Uterus (tissue), 4 donors: ENCODE measurements around the gene TXNRD3. TPM values are rescaled to one million over a fixed set of nuclear protein-coding genes. Genes with fewer than 3 reads are reported as not detected.

Source experiments
- DNase-seq, 2 donors: peaks; one replicate each; pipeline ENCODE4 v3.0.0-alpha.2; 2019 to 2020
- H3K27ac ChIP-seq, 2 donors: fragments of 200-600 bp; sonication (generic); 1 replicate in 1 of 2; 2 replicates in 1 of 2; pipeline ENCODE4 v1.5.1; 2016 to 2018
- H3K27me3 ChIP-seq, 2 donors: fragments of 200-600 bp; sonication (generic); one replicate each; pipeline ENCODE4 v1.5.1; 2018 to 2019; ENCODE audit warnings: control low read depth in 1 of 2
- H3K36me3 ChIP-seq, 2 donors: fragments of 200-600 bp; sonication (generic); one replicate each; pipeline ENCODE4 v1.5.1; 2019; ENCODE audit warnings: control low read depth in 1 of 2
- H3K4me1 ChIP-seq, 2 donors: fragments of 200-600 bp; sonication (generic); one replicate each; pipeline ENCODE4 v1.5.1; 2018 to 2019; ENCODE audit warnings: control low read depth in 1 of 2
- H3K4me3 ChIP-seq, 2 donors: fragments of 200-600 bp; sonication (generic); 1 replicate in 1 of 2; 2 replicates in 1 of 2; pipeline ENCODE4 v1.5.1; 2018 to 2019; ENCODE audit warnings: mild to moderate bottlenecking in 1 of 2
- H3K9me3 ChIP-seq, 2 donors: fragments of 200-600 bp; sonication (generic); one replicate each; pipeline ENCODE4 v1.5.1; 2019; ENCODE audit warnings: control low read depth in 1 of 2
- POLR2A ChIP-seq, 2 donors: fragments of 450-650 bp; IDR thresholded peaks; one replicate each; pipeline ENCODE4 v1.6.1; 2016; ENCODE audit warnings: antibody characterized with exemption in 2 of 2, mild to moderate bottlenecking in 1 of 2, moderate library complexity in 1 of 2
- intact Hi-C: fragments of 100-400 bp; cut with DNase I; formaldehyde crosslinking; loops from one replicate; pipeline ENCODE4 v1.15.1; 2023; ENCODE audit warnings: low total_unique reads
- total RNA-seq, 4 donors: library from RNA; depleted of rRNA in 3 of 4; stranded (reverse); fragments of >200 nt in 3 of 4; gene quantifications; one replicate each; pipeline versions ENCODE4 v1.1.0 to v1.2.4, GENCODE V29; 2014 to 2023
- TF ChIP-seq, protein P1 (sequence below), 4 experiments: fragments of 200-600 bp in 2 of 4; fragments of 450-650 bp in 2 of 4; sonication (generic) in 2 of 4; IDR thresholded peaks; one replicate each; pipeline ENCODE4 v1.5.1; 2016 to 2019; ENCODE audit warnings: antibody characterized with exemption in 4 of 4, mild to moderate bottlenecking in 2 of 4, moderate library complexity in 1 of 4
- donor health status: DM: yes; HTN: yes; CAD: no.

The TXNRD3 gene
- total RNA-seq, 4 donors from 2014 or later, result 13.8 to 31.2 (median 17.8) TPM

DNA sequence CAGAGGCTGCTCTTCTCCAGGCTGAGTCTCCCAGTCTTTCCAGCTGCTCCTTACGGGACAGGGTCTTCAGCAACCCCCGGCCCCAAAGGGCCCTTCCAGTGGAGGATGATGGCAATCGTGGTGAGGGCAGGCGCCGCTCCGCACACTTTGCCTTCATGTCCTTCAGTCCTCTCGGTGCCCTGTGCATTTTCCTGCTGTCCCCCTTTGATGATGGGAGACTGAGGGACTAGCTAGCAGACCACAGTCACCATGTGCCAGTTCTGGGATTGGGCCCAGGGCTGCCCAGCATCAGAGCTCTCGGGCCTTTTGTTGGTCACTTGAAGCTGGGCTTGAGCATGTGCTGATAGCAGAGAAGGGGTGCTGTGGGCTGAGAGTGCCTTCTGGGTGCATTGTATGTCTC is 8.8 kb upstream of the TXNRD3 start:
- Histone ChIP-seq H3K36me3 (no peaks in the 10 kb centered on the region), H3K4me1 (no peaks in the 10 kb centered on the region), H3K9me3 (no peaks in the 10 kb centered on the region), H3K27ac (no peak overlapping the region), H3K4me3 (no peak overlapping the region), H3K27me3 (no peaks in the 10 kb centered on the region)
- no peak for TF ChIP-seq POLR2A (IDR thresholded peaks at IDR 0.05)
- TF ChIP-seq, protein P1, sequence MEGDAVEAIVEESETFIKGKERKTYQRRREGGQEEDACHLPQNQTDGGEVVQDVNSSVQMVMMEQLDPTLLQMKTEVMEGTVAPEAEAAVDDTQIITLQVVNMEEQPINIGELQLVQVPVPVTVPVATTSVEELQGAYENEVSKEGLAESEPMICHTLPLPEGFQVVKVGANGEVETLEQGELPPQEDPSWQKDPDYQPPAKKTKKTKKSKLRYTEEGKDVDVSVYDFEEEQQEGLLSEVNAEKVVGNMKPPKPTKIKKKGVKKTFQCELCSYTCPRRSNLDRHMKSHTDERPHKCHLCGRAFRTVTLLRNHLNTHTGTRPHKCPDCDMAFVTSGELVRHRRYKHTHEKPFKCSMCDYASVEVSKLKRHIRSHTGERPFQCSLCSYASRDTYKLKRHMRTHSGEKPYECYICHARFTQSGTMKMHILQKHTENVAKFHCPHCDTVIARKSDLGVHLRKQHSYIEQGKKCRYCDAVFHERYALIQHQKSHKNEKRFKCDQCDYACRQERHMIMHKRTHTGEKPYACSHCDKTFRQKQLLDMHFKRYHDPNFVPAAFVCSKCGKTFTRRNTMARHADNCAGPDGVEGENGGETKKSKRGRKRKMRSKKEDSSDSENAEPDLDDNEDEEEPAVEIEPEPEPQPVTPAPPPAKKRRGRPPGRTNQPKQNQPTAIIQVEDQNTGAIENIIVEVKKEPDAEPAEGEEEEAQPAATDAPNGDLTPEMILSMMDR (IDR thresholded peaks at IDR 0.05), result no peak
- intact Hi-C loops, result loop anchor here (10.0 kb wide), 1 partner anchor 881 kb away; no protein-coding TSS in a partner anchor
- DNase-seq, result no peak

DNA sequence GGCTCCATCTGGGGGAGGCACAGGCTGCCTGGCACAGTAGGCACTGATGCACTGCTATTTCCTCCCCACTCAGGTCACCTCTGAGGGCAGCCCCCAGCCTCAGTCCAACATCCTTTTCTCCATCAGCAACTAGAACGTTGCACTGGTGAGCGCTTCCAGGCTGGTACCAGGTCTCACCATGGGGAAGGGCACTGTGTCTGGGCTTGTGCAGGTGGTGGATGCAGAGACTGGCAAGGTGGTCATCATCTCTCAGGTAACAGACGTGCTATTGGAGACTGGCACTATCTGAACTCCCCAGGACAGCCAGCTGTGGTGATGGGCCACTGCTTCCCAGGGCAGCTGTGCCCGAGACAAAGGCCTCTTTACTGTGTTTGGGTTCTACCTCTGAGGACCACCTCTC is 8.3 kb upstream of the TXNRD3 start:
- no peaks in the 10 kb centered on the region for H3K36me3 ChIP-seq
- no peaks in the 10 kb centered on the region for H3K9me3 ChIP-seq
- no peak overlapping the region for H3K4me3 ChIP-seq
- intact Hi-C loops, result loop anchor here (10.0 kb wide), 1 partner anchor 882 kb away; no protein-coding TSS in a partner anchor
- no peak overlapping the region for H3K27ac ChIP-seq
- TF ChIP-seq POLR2A (IDR thresholded peaks at IDR 0.05), result no peak
- TF ChIP-seq, protein P1 (IDR thresholded peaks at IDR 0.05), result no peak
- no peaks in the 10 kb centered on the region for H3K4me1 ChIP-seq
- no peak for DNase-seq
- H3K27me3 ChIP-seq, result no peaks in the 10 kb centered on the region

DNA sequence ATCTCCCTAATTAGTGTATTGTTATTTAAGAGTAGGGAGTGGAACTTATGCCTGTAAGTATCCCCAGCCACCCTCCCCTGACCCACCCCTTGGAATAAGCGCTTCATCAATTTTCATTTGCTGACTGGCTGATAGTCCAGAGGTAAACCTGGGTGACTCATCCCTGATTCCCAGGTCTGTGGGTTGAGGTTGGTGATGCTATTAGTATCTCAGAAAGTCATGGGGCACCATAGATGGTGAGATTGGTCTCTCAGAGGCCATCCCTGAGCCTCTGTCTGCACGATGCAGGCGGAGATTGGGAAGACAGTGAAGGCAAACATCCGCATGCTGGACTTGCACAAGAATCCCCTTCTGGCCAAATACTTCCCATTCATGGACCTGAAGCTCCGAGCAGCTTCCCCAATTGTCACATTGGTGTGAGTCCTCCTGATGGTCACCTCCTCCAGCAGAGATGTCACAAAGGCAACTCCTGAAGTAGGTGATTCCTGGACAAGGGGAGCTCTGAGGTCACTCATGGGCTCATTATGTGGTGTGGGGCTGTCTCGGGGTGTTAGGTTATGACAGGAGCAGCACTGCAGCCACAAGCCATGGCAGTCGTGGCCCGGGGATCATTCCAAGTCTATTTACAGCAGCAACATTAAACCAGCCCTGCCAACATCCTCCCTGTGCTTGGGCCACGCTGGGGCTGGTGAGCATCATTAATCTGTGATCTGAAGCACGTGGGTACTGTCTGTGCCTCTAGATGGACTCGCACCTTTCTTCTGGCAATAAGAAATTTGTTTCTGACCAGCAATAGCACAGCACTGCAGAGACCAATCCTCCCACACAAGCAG is 6.8 kb upstream of the TXNRD3 start:
- Histone ChIP-seq H3K4me3 (no peak overlapping the region), H3K27me3 (no peaks in the 10 kb centered on the region), H3K4me1 (no peaks in the 10 kb centered on the region), H3K36me3 (no peaks in the 10 kb centered on the region), H3K27ac (no peak overlapping the region), H3K9me3 (no peaks in the 10 kb centered on the region)
- intact Hi-C loops, result loop anchor here (10.0 kb wide), 1 partner anchor 883 kb away; no protein-coding TSS in a partner anchor
- TF ChIP-seq POLR2A (IDR thresholded peaks at IDR 0.05), result no peak
- TF ChIP-seq, protein P1 (IDR thresholded peaks at IDR 0.05), result no peak
- DNase-seq, result no peak

DNA sequence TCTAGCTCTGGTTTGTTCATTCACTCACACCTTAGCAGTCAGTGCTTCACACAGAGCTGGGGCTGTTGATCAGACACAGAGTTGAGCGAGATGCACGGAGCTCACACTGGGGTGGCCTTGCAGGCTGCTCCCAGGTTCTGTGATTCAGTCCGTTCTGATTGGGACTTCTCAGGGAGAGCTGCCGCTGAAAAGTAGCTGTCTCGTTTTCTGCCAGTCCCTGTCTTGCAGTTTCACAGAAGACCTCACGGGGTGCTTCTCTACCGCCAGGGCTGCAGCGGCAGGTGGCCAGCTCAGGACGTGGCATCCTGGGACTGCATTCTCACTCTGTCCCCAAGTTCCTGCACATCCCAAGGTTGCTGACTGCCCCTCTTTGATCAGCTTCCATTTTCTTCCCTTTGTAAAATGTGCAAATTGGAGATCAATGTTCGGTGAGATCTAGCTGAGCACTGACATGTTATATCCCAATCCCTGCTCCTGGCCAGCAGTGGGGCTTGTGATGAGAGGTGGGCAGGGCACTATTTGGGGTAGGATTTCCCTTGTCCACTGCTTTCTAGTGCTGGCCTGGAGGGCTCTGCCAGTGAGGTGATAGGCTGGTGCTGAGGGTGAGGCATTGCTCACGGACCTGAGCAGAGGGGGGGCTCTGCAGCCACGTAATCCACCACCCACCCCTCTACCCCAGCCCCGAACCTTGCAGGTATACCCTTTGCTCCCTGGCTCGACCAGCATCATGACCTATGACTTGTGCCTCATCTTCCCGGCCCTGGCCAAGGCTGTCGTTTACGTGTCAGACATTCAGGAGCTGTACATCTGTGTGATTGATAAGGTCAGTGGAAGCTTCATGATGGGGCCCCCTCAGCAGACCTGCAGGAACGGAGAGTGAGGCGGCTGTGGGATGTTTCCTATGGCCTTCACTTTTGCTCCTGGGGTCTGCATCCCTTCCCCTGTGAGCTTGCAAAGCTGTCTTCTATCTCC is 5.3 kb upstream of the TXNRD3 start:
- Histone ChIP-seq H3K9me3 (no peaks in the 10 kb centered on the region), H3K27ac (no peak overlapping the region), H3K4me1 (no peaks in the 10 kb centered on the region), H3K4me3 (no peak overlapping the region), H3K27me3 (no peaks in the 10 kb centered on the region), H3K36me3 (no peaks in the 10 kb centered on the region)
- no peak for DNase-seq
- TF ChIP-seq, protein P1 (IDR thresholded peaks at IDR 0.05), result no peak
- TF ChIP-seq POLR2A (IDR thresholded peaks at IDR 0.05), result no peak
- intact Hi-C loops, result loop anchor here (10.0 kb wide), 1 partner anchor 885 kb away; no protein-coding TSS in a partner anchor
